ENCODE results near the gene SEL1L. TPM values are rescaled to one million over a fixed set of nuclear protein-coding genes. Genes with fewer than 3 reads are reported as not detected.
A peak's percentile ranks its signal among the peaks of the same experiment; 100 is the strongest.
"Not testable (repeated sequence)": the region's sequence is repeated elsewhere in the genome, so short reads cannot be mapped to it uniquely, and the experiment has no call there.

The SEL1L gene
- total RNA-seq, 1 donor from 2014 or later = 82.6 TPM

GRCh38 chr14:81464253-81465002, 69.2 kb downstream of the SEL1L start:
- peak; percentile 72 for TF ChIP-seq CTCF (IDR thresholded peaks at IDR 0.05; ENCODE audit: insufficient read depth, low read length, poor library complexity, severe bottlenecking)
- Histone ChIP-seq H3K27me3 (ENCODE audit: control insufficient read depth, insufficient read depth, low read length) (no peaks in the 10 kb centered on the region), H3K36me3 (ENCODE audit: control insufficient read depth, insufficient read depth, low read length) (no peaks in the 10 kb centered on the region), H3K4me3 (ENCODE audit: low read depth, low read length) (peak overlapping the region; percentile 38)
- DNase-seq (ENCODE audit: low read depth) = no peak

- H3K27me3 ChIP-seq (ENCODE audit: control insufficient read depth, insufficient read depth, low read length); H3K36me3 ChIP-seq (ENCODE audit: control insufficient read depth, insufficient read depth, low read length); H3K4me3 ChIP-seq (ENCODE audit: low read depth, low read length); DNase-seq (ENCODE audit: low read depth): not testable (repeated sequence)
These were observed 71.3 kb downstream of the SEL1L start for GRCh38 chr14:81462356-81462755.

- no peak for TF ChIP-seq CTCF (IDR thresholded peaks at IDR 0.05; ENCODE audit: insufficient read depth, low read length, poor library complexity, severe bottlenecking)
- Histone ChIP-seq H3K27me3 (ENCODE audit: control insufficient read depth, insufficient read depth, low read length) (no peaks in the 10 kb centered on the region), H3K4me3 (ENCODE audit: low read depth, low read length) (no peak overlapping the region), H3K36me3 (ENCODE audit: control insufficient read depth, insufficient read depth, low read length) (no peaks in the 10 kb centered on the region)
- no peak for DNase-seq (ENCODE audit: low read depth)
These were observed 73.7 kb downstream of the SEL1L start for GRCh38 chr14:81459912-81460311.

GRCh38 chr14:81458352-81458751, 75.3 kb downstream of the SEL1L start:
- Histone ChIP-seq H3K4me3 (ENCODE audit: low read depth, low read length) (no peak overlapping the region), H3K27me3 (ENCODE audit: control insufficient read depth, insufficient read depth, low read length) (no peaks in the 10 kb centered on the region), H3K36me3 (ENCODE audit: control insufficient read depth, insufficient read depth, low read length) (no peaks in the 10 kb centered on the region)
- no peak for TF ChIP-seq CTCF (IDR thresholded peaks at IDR 0.05; ENCODE audit: insufficient read depth, low read length, poor library complexity, severe bottlenecking)
- no peak for DNase-seq (ENCODE audit: low read depth)

GRCh38 chr14:81455390-81455789, 78.3 kb downstream of the SEL1L start:
- H3K4me3 ChIP-seq (ENCODE audit: low read depth, low read length) = no peak overlapping the region
- H3K27me3 ChIP-seq (ENCODE audit: control insufficient read depth, insufficient read depth, low read length) = no peaks in the 10 kb centered on the region
- no peaks in the 10 kb centered on the region for H3K36me3 ChIP-seq (ENCODE audit: control insufficient read depth, insufficient read depth, low read length)
- TF ChIP-seq CTCF (IDR thresholded peaks at IDR 0.05; ENCODE audit: insufficient read depth, low read length, poor library complexity, severe bottlenecking) = no peak
- DNase-seq (ENCODE audit: low read depth) = no peak

- DNase-seq (ENCODE audit: low read depth) = no peak
- Histone ChIP-seq H3K36me3 (ENCODE audit: control insufficient read depth, insufficient read depth, low read length) (no peaks in the 10 kb centered on the region), H3K27me3 (ENCODE audit: control insufficient read depth, insufficient read depth, low read length) (no peaks in the 10 kb centered on the region), H3K4me3 (ENCODE audit: low read depth, low read length) (no peak overlapping the region)
- TF ChIP-seq CTCF (IDR thresholded peaks at IDR 0.05; ENCODE audit: insufficient read depth, low read length, poor library complexity, severe bottlenecking) = no peak
These were observed 79.0 kb downstream of the SEL1L start for GRCh38 chr14:81454572-81455218.
